Parathyroid adenoma (tissue), 2 donors: ENCODE measurements around the gene ORC1.

ENCODE experiments used
- H2AFZ ChIP-seq: fragments of 300-600 bp; sonication (generic); one replicate; pipeline ENCODE4 v1.7.0; 2017; ENCODE audit warnings: antibody characterized with exemption, mild to moderate bottlenecking
- H3K27ac ChIP-seq: fragments of 300-600 bp; sonication (generic); one replicate; pipeline ENCODE4 v1.7.0; 2017
- H3K27me3 ChIP-seq: fragments of 300-600 bp; sonication (generic); one replicate; pipeline ENCODE4 v1.7.0; 2017; ENCODE audit warnings: low read length; ENCODE audit not compliant: control insufficient read depth, insufficient read depth
- H3K36me3 ChIP-seq: fragments of 300-600 bp; sonication (generic); one replicate; pipeline ENCODE4 v1.7.0; 2017; ENCODE audit warnings: low read length; ENCODE audit not compliant: control insufficient read depth, insufficient read depth
- H3K4me1 ChIP-seq: fragments of 300-600 bp; sonication (generic); one replicate; pipeline ENCODE4 v1.7.0; 2017; ENCODE audit warnings: control low read depth
- H3K4me2 ChIP-seq: fragments of 300-600 bp; sonication (generic); one replicate; pipeline ENCODE4 v1.7.0; 2017; ENCODE audit warnings: low read length
- H3K4me3 ChIP-seq: fragments of 300-600 bp; sonication (generic); one replicate; pipeline ENCODE4 v1.7.0; 2017; ENCODE audit warnings: low read depth, low read length
- H3K79me2 ChIP-seq: fragments of 300-600 bp; sonication (generic); one replicate; pipeline ENCODE4 v1.7.0; 2017; ENCODE audit warnings: control low read depth
- H3K9ac ChIP-seq: fragments of 300-600 bp; sonication (generic); one replicate; pipeline ENCODE4 v1.7.0; 2017; ENCODE audit warnings: mild to moderate bottlenecking
- H3K9me3 ChIP-seq: fragments of 300-600 bp; sonication (generic); one replicate; pipeline ENCODE4 v1.7.0; 2017; ENCODE audit warnings: low read length; ENCODE audit not compliant: control insufficient read depth
- TF ChIP-seq, protein P1 (sequence below): fragments of 300-600 bp; sonication (generic); IDR thresholded peaks from one replicate; pipeline ENCODE4 v1.7.0; 2017; ENCODE audit warnings: antibody characterized with exemption, mild to moderate bottlenecking
- donor health status: primary hyperparathyroidism.

The ORC1 gene

DNA sequence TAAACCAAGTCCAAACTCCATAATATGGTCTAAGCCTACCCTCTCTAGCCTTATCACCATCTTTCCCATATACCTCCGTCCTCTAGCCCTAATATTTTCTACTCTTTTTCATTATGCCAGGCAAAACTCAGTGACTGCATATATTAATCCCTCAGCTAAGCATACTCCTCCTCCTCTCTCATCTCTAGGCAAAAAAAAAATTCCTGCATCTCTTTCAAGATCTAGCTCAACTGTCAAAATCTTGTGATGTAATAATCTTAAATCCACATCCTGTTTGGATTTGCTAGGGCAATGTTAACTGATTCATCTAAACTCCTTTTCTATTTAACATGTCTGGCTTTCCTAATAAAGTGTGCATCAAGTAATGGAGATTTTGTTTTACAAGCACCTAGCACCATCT is 20.6 kb upstream of the ORC1 start:
- H3K27me3 ChIP-seq = no peaks in the 10 kb centered on the region
- H2AFZ ChIP-seq = no peak overlapping the region
- no peaks in the 10 kb centered on the region for H3K36me3 ChIP-seq
- H3K4me2 ChIP-seq = no peak overlapping the region
- H3K9me3 ChIP-seq = no peaks in the 10 kb centered on the region
- no peak overlapping the region for H3K9ac ChIP-seq
- no peak overlapping the region for H3K27ac ChIP-seq
- H3K4me3 ChIP-seq = no peak overlapping the region
- no peaks in the 10 kb centered on the region for H3K79me2 ChIP-seq
- H3K4me1 ChIP-seq = no peaks in the 10 kb centered on the region
- TF ChIP-seq, protein P1, sequence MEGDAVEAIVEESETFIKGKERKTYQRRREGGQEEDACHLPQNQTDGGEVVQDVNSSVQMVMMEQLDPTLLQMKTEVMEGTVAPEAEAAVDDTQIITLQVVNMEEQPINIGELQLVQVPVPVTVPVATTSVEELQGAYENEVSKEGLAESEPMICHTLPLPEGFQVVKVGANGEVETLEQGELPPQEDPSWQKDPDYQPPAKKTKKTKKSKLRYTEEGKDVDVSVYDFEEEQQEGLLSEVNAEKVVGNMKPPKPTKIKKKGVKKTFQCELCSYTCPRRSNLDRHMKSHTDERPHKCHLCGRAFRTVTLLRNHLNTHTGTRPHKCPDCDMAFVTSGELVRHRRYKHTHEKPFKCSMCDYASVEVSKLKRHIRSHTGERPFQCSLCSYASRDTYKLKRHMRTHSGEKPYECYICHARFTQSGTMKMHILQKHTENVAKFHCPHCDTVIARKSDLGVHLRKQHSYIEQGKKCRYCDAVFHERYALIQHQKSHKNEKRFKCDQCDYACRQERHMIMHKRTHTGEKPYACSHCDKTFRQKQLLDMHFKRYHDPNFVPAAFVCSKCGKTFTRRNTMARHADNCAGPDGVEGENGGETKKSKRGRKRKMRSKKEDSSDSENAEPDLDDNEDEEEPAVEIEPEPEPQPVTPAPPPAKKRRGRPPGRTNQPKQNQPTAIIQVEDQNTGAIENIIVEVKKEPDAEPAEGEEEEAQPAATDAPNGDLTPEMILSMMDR = no peak

DNA sequence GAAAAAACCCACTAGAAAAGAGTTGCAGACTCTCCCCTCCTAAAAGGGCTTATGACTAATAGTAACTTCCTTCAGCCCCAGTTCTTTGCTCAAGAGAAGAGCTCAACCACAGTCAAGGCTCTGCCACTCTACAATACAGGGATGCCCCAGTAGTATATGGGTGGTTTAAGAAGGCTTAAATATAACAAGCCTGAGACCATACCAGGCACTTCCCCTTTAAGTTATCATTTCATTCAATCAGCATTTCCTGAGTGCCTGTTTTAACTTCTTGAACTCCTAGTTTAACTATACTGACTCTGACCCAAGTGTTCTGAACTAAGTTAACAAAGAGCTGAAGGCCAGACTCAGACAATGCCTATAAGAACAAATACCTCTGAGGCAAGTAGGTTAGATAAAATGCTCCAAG is 20.0 kb upstream of the ORC1 start:
- H3K27ac ChIP-seq = no peak overlapping the region
- H3K36me3 ChIP-seq = no peaks in the 10 kb centered on the region

DNA sequence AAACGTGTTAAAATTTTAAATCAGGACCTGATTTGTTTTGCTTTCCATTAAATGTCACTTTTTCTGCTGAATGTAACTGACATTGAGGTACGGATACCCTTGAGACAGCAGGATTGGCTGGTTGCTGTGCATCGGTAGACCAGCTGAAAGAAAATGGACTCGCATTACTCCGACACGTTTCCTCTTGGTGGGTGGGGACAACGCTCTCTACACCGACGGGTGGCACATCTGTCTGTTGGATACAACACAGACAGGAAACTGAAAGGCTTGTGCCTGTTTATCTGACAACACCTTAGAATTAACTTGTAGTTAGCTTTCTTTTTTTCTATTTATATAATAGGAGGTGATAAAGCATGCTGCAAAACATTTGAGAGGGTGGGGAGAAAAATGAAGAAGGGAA is 19.5 kb upstream of the ORC1 start:
- H3K27ac ChIP-seq = no peak overlapping the region
- H3K4me2 ChIP-seq = no peak overlapping the region
- H2AFZ ChIP-seq = no peak overlapping the region

More for the DNA sequence above, 20.0 kb upstream of the ORC1 start:
- Histone ChIP-seq H3K4me1 (no peaks in the 10 kb centered on the region), H3K27me3 (no peaks in the 10 kb centered on the region), H2AFZ (no peak overlapping the region), H3K4me3 (no peak overlapping the region), H3K9me3 (no peaks in the 10 kb centered on the region), H3K9ac (no peak overlapping the region), H3K79me2 (no peaks in the 10 kb centered on the region), H3K4me2 (no peak overlapping the region)
- TF ChIP-seq, protein P1 = no peak

DNA sequence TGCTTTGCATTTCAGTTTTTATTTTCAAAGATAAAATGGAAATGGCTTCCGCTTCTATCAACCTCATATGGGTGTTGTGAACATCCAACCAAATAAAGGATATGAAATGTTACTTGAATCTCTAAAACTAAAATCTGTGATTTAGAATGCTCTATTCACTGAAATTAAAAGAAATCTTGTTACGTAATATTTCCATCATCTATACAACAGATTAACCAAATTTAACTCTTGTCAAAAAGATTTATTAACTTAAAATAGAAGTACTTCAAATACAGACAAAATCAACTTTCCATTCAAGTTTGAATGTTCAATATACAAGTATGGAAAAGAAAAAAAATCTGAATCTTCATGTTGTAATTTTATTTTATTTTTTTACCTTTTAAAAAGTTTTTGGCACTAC is 18.8 kb upstream of the ORC1 start:
- Histone ChIP-seq H3K79me2 (no peaks in the 10 kb centered on the region), H3K27ac (no peak overlapping the region), H3K9me3 (no peaks in the 10 kb centered on the region), H3K9ac (no peak overlapping the region), H3K4me3 (no peak overlapping the region), H3K27me3 (no peaks in the 10 kb centered on the region), H3K36me3 (no peaks in the 10 kb centered on the region), H3K4me1 (no peaks in the 10 kb centered on the region), H2AFZ (no peak overlapping the region), H3K4me2 (no peak overlapping the region)
- TF ChIP-seq, protein P1 = no peak

More for the DNA sequence above, 19.5 kb upstream of the ORC1 start:
- Histone ChIP-seq H3K4me1 (no peaks in the 10 kb centered on the region), H3K36me3 (no peaks in the 10 kb centered on the region), H3K9me3 (no peaks in the 10 kb centered on the region), H3K4me3 (no peak overlapping the region), H3K27me3 (no peaks in the 10 kb centered on the region), H3K79me2 (no peaks in the 10 kb centered on the region), H3K9ac (no peak overlapping the region)
- TF ChIP-seq, protein P1 = no peak

DNA sequence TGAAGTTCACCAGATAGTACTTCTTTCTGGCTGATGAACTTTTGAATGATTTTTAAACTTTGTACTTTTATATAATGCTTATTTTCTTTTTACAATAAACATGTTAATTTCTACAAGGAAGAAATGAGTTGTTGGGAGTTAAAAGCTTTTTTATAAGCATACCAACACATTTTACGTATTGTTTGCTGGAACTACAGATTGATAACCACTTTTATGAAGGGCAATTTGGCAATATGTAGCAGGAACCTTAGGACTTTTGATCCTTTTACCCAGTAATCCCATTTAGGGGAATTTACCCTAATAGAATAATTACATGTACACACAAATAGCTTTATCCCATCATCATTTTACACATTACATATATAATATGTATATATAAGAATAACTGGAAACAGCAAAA is 16.5 kb upstream of the ORC1 start:
- H3K4me1 ChIP-seq = no peaks in the 10 kb centered on the region
- no peaks in the 10 kb centered on the region for H3K9me3 ChIP-seq
- no peak overlapping the region for H2AFZ ChIP-seq
- H3K27me3 ChIP-seq = no peaks in the 10 kb centered on the region
- no peaks in the 10 kb centered on the region for H3K36me3 ChIP-seq
- no peak overlapping the region for H3K4me3 ChIP-seq
- TF ChIP-seq, protein P1 = no peak
- H3K79me2 ChIP-seq = no peaks in the 10 kb centered on the region
- H3K9ac ChIP-seq = no peak overlapping the region
- no peak overlapping the region for H3K27ac ChIP-seq
- no peak overlapping the region for H3K4me2 ChIP-seq
